Nephron (organoid): ENCODE data around the gene CEBPG.

Source experiments
- H3K27ac Mint-ChIP-seq, 3 experiments: 2 replicates each; pipeline ENCODE4 v1.8.0; 2020; ENCODE audit warnings: mixed read lengths in 3 of 3, mild to moderate bottlenecking in 2 of 3, moderate library complexity in 1 of 3
- H3K27me3 Mint-ChIP-seq: 2 replicates; pipeline ENCODE4 v1.8.0; 2021; ENCODE audit warnings: low read depth, mild to moderate bottlenecking, moderate library complexity, mixed read lengths
- H3K36me3 Mint-ChIP-seq: 2 replicates; pipeline ENCODE4 v1.8.0; 2020; ENCODE audit warnings: low read depth, mixed read lengths
- H3K4me1 Mint-ChIP-seq: 2 replicates; pipeline ENCODE4 v1.8.0; 2020; ENCODE audit warnings: mixed read lengths
- H3K4me3 Mint-ChIP-seq, 3 experiments: 2 replicates each; pipeline ENCODE4 v1.8.0; 2020; ENCODE audit warnings: mild to moderate bottlenecking in 3 of 3, mixed read lengths in 3 of 3, moderate library complexity in 2 of 3
- H3K9me3 Mint-ChIP-seq: 2 replicates; pipeline ENCODE4 v1.8.0; 2020; ENCODE audit warnings: mixed read lengths
- TF ChIP-seq, protein P1 (sequence below), 3 experiments: fragments of 200-600 bp; sonication (generic); IDR thresholded peaks; one replicate each; pipeline ENCODE4 v1.5.0; 2021; ENCODE audit warnings: antibody characterized with exemption in 3 of 3; ENCODE audit not compliant: unreplicated experiment in 3 of 3

CEBPG gene

DNA sequence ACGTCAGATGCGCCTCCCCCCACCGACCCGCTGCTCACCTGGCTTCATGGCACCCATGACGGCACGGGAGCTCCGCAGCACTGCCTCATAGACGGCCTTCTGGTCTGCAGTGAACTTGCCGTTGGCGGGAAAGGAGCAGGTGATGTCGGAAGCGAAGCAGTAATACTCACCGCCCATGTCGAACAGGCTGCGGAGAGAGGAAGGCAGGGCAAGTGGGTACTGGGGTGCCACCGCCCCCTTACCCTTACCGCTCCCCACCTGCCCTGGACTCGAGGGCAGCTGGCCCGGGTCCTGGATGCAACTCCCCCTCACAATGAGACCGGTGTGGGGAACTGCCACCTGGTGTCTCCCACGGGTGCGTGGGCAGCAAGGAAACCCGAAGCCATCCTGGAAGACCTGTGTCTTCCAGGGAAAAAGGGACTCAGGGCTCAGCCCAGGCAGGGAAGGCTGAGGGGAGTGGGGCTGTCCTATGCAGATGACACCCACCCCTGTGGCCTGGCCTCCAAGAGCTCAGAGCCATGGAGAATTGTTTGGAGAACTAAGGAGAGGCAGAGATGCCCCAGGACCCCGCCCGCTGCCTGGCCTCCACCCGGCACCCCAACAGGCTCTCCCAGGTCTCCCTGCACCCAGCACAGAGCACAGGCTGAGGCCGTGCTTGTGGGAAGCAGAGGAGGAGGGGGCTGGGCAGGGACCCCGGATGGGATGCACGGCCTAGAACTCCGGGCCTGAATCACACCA lies 28.3 kb downstream of the CEBPG start:
- no peaks in the 10 kb centered on the region for H3K27me3 Mint-ChIP-seq
- no peak overlapping the region for H3K27ac Mint-ChIP-seq
- H3K4me1 Mint-ChIP-seq = peaks cover 20% of the 10 kb centered on the region
- no peaks in the 10 kb centered on the region for H3K9me3 Mint-ChIP-seq
- H3K4me3 Mint-ChIP-seq = no peak overlapping the region
- H3K36me3 Mint-ChIP-seq = no peaks in the 10 kb centered on the region
- TF ChIP-seq, protein P1, sequence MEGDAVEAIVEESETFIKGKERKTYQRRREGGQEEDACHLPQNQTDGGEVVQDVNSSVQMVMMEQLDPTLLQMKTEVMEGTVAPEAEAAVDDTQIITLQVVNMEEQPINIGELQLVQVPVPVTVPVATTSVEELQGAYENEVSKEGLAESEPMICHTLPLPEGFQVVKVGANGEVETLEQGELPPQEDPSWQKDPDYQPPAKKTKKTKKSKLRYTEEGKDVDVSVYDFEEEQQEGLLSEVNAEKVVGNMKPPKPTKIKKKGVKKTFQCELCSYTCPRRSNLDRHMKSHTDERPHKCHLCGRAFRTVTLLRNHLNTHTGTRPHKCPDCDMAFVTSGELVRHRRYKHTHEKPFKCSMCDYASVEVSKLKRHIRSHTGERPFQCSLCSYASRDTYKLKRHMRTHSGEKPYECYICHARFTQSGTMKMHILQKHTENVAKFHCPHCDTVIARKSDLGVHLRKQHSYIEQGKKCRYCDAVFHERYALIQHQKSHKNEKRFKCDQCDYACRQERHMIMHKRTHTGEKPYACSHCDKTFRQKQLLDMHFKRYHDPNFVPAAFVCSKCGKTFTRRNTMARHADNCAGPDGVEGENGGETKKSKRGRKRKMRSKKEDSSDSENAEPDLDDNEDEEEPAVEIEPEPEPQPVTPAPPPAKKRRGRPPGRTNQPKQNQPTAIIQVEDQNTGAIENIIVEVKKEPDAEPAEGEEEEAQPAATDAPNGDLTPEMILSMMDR (IDR thresholded peaks at IDR 0.05; ENCODE audit: unreplicated experiment in 3 of 3) = no peak

DNA sequence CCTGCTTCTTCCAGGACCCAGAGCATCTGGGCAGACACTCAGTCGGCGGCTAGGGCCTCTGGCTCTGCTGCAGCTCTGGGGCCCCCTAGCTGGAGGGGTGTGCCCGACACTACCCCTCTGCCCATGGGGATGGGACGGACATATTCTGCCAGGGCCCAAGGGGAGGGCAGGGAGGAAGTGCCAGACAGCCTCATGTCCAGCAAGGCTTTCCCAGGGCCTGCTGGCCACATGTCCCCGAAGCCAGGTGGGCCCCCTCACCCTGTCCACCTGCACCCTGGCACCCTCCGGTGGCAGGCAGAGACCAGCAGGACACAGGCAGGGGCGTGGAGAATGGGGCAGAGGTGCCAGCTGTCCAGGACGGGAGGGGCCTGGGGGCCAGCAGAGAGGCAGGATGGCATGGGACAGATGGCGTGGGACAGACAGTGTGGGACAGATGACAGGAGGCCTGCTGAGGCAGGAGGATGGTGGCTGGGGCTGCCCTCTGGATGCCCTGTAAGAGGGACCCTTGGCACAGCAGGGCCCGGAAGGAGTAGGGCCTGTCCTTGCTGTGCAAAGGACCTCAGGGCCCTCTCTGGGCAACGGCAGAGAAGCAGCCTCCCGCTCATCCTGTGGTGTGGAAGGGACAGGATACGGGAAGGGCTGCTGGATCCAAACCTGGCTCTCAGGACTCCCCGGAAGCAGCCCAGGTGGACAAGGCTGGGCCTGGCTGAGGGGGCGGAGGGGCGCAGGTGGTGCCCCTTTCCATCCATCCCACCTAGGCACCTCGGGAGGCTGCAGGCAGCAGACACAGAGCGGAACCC lies 29.1 kb downstream of the CEBPG start:
- Mint-ChIP-seq H3K36me3 (no peaks in the 10 kb centered on the region), H3K27ac (no peak overlapping the region), H3K9me3 (no peaks in the 10 kb centered on the region), H3K27me3 (no peaks in the 10 kb centered on the region), H3K4me3 (no peak overlapping the region), H3K4me1 (peaks cover 20% of the 10 kb centered on the region)
- TF ChIP-seq, protein P1 (IDR thresholded peaks at IDR 0.05; ENCODE audit: unreplicated experiment in 3 of 3) = no peak

DNA sequence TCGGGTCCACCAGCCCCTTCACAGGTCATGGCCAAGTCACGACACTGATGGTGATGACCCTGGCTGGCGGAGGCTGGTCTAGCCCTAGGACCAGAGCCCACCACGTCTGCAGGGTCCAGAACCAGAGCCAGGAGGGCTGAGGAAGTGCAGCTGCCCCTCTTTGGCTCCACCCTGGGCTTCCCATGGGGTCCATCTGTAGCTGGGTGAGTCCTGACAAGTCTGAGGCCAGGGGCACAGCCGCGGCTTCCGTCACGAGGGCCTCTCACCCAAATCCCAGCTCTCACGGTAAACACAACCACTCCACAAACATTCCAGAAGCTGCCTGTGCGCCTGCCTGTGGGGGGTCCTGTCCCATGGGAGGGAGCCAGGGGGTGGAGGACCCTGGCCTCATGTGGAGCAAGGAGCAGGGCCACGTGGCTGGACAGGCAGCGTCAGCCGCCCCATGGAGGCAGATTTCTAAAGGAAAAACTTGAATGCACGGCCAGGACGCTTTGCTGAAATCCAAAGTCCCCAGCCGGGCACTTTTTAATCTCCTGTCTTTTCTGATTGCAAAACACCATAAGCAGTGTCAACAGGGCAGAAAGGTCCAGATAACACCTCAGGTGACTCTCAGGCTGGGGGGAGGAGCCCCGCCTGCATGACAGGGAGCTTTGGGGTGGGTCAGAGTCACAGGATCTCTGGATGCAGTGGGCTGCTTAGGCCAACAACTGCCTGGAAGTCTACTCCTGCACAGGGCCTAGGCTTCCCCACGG lies 29.9 kb downstream of the CEBPG start:
- TF ChIP-seq, protein P1 (IDR thresholded peaks at IDR 0.05; ENCODE audit: unreplicated experiment in 3 of 3) = no peak
- no peaks in the 10 kb centered on the region for H3K9me3 Mint-ChIP-seq
- H3K4me3 Mint-ChIP-seq = no peak overlapping the region
- peaks cover 15% of the 10 kb centered on the region for H3K4me1 Mint-ChIP-seq
- H3K36me3 Mint-ChIP-seq = no peaks in the 10 kb centered on the region
- no peaks in the 10 kb centered on the region for H3K27me3 Mint-ChIP-seq
- H3K27ac Mint-ChIP-seq = no peak overlapping the region

DNA sequence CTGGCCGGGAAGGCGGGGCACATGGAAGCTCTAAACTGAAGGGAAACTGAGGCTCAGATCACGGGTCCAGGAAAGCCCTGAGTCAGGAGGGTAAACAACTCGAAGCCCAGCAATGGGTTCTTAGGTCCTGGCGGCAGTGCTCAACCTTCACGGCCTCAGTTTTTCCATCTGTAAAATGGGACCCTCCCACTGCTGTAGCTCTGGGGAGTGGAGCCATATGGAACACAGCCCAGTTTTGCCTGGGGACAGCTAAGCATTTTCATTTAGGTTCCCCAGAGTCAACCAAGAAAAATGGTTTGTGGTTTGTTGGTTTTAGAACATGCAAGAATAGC lies 30.4 kb downstream of the CEBPG start:
- H3K4me3 Mint-ChIP-seq = no peak overlapping the region
- H3K4me1 Mint-ChIP-seq = peaks cover 15% of the 10 kb centered on the region
- H3K27ac Mint-ChIP-seq = peak overlapping the region in 2 of 3 experiments; percentile 88 to 89
- no peaks in the 10 kb centered on the region for H3K9me3 Mint-ChIP-seq
- TF ChIP-seq, protein P1 (IDR thresholded peaks at IDR 0.05; ENCODE audit: unreplicated experiment in 3 of 3) = no peak
- H3K36me3 Mint-ChIP-seq = no peaks in the 10 kb centered on the region
- no peaks in the 10 kb centered on the region for H3K27me3 Mint-ChIP-seq

DNA sequence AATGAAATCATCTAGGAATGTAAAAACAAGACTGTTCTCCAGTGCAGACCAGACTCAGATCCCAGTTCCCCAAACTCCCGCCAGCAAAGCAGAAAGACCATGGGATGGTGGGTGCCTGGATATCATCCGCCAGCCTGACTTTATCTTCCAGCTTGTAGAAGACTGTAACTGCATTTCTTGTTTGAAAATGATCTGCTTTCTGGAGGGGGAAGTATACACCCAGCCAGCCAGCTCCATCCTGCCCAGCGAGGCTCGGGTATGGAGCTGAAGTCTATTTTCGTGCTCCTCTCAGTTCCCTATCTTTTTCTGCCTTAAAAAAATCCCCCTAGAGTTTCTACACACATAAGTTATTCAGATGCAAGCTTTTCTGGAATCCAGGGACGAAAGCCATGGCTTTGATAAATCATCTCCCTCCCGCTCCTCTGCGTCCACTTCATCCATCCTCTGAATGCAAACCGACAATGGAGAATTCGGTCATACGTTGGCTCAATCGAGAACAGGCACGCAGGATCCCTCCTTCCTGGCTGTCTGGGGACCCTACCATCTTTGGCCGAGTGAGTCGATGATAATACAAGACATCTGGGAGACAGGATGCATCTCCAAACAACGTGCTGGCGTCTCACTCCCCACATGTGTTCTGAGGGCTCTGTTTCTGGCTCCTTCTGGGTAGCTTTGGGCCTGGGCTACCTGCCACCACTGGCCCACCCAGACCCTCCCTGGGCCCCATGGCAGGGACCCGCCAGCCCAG lies 31.2 kb downstream of the CEBPG start:
- Mint-ChIP-seq H3K36me3 (no peaks in the 10 kb centered on the region), H3K27ac (peak overlapping the region; percentile 58 to 89 (median 88)), H3K27me3 (no peaks in the 10 kb centered on the region), H3K4me1 (peaks cover 15% of the 10 kb centered on the region), H3K4me3 (peak overlapping the region in 1 of 3 experiments; percentile 30), H3K9me3 (no peaks in the 10 kb centered on the region)
- TF ChIP-seq, protein P1 (IDR thresholded peaks at IDR 0.05; ENCODE audit: unreplicated experiment in 3 of 3) = no peak
